ENCODE data around the gene POLR3B. TPM values are rescaled to one million over a fixed set of nuclear protein-coding genes. Genes with fewer than 3 reads are reported as not detected.

The POLR3B gene
- total and polyA plus RNA-seq, 2 of the 13 experiments (the other 11 are each of a cell fraction or from before 2014, with no cell fraction given) = 4.8 to 13.1 TPM

- TF ChIP-seq, protein P1, sequence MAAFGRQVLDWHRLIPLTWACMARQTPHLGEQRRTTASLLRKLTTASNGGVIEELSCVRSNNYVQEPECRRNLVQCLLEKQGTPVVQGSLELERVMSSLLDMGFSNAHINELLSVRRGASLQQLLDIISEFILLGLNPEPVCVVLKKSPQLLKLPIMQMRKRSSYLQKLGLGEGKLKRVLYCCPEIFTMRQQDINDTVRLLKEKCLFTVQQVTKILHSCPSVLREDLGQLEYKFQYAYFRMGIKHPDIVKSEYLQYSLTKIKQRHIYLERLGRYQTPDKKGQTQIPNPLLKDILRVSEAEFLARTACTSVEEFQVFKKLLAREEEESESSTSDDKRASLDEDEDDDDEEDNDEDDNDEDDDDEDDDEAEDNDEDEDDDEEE (CRISPR knock-in tag; IDR thresholded peaks at IDR 0.05) = peak; percentile 90
- TF ChIP-seq SP4 (CRISPR knock-in tag; IDR thresholded peaks at IDR 0.05) (peak; percentile 88), ZNF232 (CRISPR knock-in tag; IDR thresholded peaks at IDR 0.05; ENCODE audit: borderline replicate concordance) (peak; percentile 79; the same call in 1 of the 2 replicates), ZNF549 (CRISPR knock-in tag; IDR thresholded peaks at IDR 0.05) (no peak), KDM4B (CRISPR knock-in tag; IDR thresholded peaks at IDR 0.05) (0 out of 2 replicates have a peak, but pooled peaks have one; percentile 86), IKZF1 (IDR thresholded peaks at IDR 0.05) (no peak), PAX8 (CRISPR knock-in tag; IDR thresholded peaks at IDR 0.05; ENCODE audit: borderline replicate concordance) (0 out of 2 replicates have a peak, but pooled peaks have one; percentile 70), ZNF792 (CRISPR knock-in tag; IDR thresholded peaks at IDR 0.05) (peak; percentile 93), SSRP1 (CRISPR knock-in tag; IDR thresholded peaks at IDR 0.05) (no peak), CENPX (CRISPR knock-in tag; IDR thresholded peaks at IDR 0.05) (no peak), MIER2 (CRISPR knock-in tag; IDR thresholded peaks at IDR 0.05) (peak; percentile 48; the same call in 1 of the 2 replicates), RBAK (CRISPR knock-in tag; IDR thresholded peaks at IDR 0.05) (peak; percentile 65; the same call in 1 of the 2 replicates), MYC (CRISPR knock-in tag; IDR thresholded peaks at IDR 0.05; ENCODE audit: borderline replicate concordance) (peak; percentile 91), ZNF773 (CRISPR knock-in tag; IDR thresholded peaks at IDR 0.05; ENCODE audit: borderline replicate concordance) (no peak), MLLT10 (CRISPR knock-in tag; IDR thresholded peaks at IDR 0.05) (no peak), ZSCAN25 (CRISPR knock-in tag; IDR thresholded peaks at IDR 0.05) (peak; percentile 37; the same call in 1 of the 2 replicates), ZNF430 (CRISPR knock-in tag; IDR thresholded peaks at IDR 0.05) (peak; percentile 91), IKZF4 (CRISPR knock-in tag; IDR thresholded peaks at IDR 0.05; ENCODE audit: borderline replicate concordance, low read depth, not compliant biosample characterization) (no peak), ZNF263 (CRISPR knock-in tag; IDR thresholded peaks at IDR 0.05) (no peak; the same call in 1 of the 2 replicates), ZKSCAN5 (CRISPR knock-in tag; IDR thresholded peaks at IDR 0.05) (peak; percentile 17; the same call in 1 of the 2 replicates), ZNF251 (CRISPR knock-in tag; IDR thresholded peaks at IDR 0.05) (peak; percentile 79; the same call in 1 of the 2 replicates), ZKSCAN8 (CRISPR knock-in tag; IDR thresholded peaks at IDR 0.05; ENCODE audit: borderline replicate concordance) (peak; percentile 81), KMT2A (CRISPR knock-in tag; IDR thresholded peaks at IDR 0.05) (peak; percentile 95), CCDC6 (CRISPR knock-in tag; IDR thresholded peaks at IDR 0.05) (peak; percentile 73; the same call in 1 of the 2 replicates), LCORL (IDR thresholded peaks at IDR 0.05) (no peak), LCORL (CRISPR knock-in tag; IDR thresholded peaks at IDR 0.05) (peak; percentile 93), CBX2 (IDR thresholded peaks at IDR 0.05; ENCODE audit: low read depth, low read length) (no peak), CBX2 (CRISPR knock-in tag; IDR thresholded peaks at IDR 0.05; ENCODE audit: low read depth) (0 out of 2 replicates have a peak, but pooled peaks have one; percentile 36), ZSCAN5A (CRISPR knock-in tag; IDR thresholded peaks at IDR 0.05; ENCODE audit: borderline replicate concordance) (peak; percentile 99), NFE2L2 (IDR thresholded peaks at IDR 0.05; ENCODE audit: low read length) (0 out of 2 replicates have a peak, but pooled peaks have one; percentile 7), ZNF816 (CRISPR knock-in tag; IDR thresholded peaks at IDR 0.05; ENCODE audit: borderline replicate concordance) (peak; percentile 82; the same call in 1 of the 2 replicates), GABPB1 (CRISPR knock-in tag; IDR thresholded peaks at IDR 0.05) (peak; percentile 95)
Measured at GRCh38 chr12:106357549-106358395, at the start of gene POLR3B (continued).
